ENCODE results near the gene TRIP11.

TRIP11 gene

GRCh38 chr14:91985521-91986255, 54.2 kb downstream of the TRIP11 start:
- H3K4me3 ChIP-seq (ENCODE audit: low read depth, low read length) = no peak overlapping the region
- peak; percentile 83 for DNase-seq (ENCODE audit: low read depth)
- no peak for TF ChIP-seq CTCF (conservative IDR thresholded peaks at IDR 0.05; ENCODE audit: low read depth, low read length)

GRCh38 chr14:91985008-91985407, 54.9 kb downstream of the TRIP11 start:
- no peak overlapping the region for H3K4me3 ChIP-seq (ENCODE audit: low read depth, low read length)
- DNase-seq (ENCODE audit: low read depth) = peak; percentile 55
- no peak for TF ChIP-seq CTCF (conservative IDR thresholded peaks at IDR 0.05; ENCODE audit: low read depth, low read length)

- TF ChIP-seq CTCF (conservative IDR thresholded peaks at IDR 0.05; ENCODE audit: low read depth, low read length) = no peak
- DNase-seq (ENCODE audit: low read depth) = no peak
- H3K4me3 ChIP-seq (ENCODE audit: low read depth, low read length) = no peak overlapping the region
Observed at GRCh38 chr14:91983588-91983987, 56.3 kb downstream of the TRIP11 start.

- no peak overlapping the region for H3K4me3 ChIP-seq (ENCODE audit: low read depth, low read length)
- TF ChIP-seq CTCF (conservative IDR thresholded peaks at IDR 0.05; ENCODE audit: low read depth, low read length) = no peak
- peak; percentile 97 for DNase-seq (ENCODE audit: low read depth)
Observed at GRCh38 chr14:91980157-91980556, 59.7 kb downstream of the TRIP11 start.

- H3K4me3 ChIP-seq (ENCODE audit: low read depth, low read length) = no peak overlapping the region
- no peak for TF ChIP-seq CTCF (conservative IDR thresholded peaks at IDR 0.05; ENCODE audit: low read depth, low read length)
- DNase-seq (ENCODE audit: low read depth) = no peak
Observed at GRCh38 chr14:91977884-91978283, 62.0 kb downstream of the TRIP11 start.

- H3K4me3 ChIP-seq (ENCODE audit: low read depth, low read length) = no peak overlapping the region
- DNase-seq (ENCODE audit: low read depth) = no peak
- TF ChIP-seq CTCF (conservative IDR thresholded peaks at IDR 0.05; ENCODE audit: low read depth, low read length) = no peak
Observed at GRCh38 chr14:91975763-91976162, 64.1 kb downstream of the TRIP11 start.

- H3K4me3 ChIP-seq (ENCODE audit: low read depth, low read length) = no peak overlapping the region
- no peak for TF ChIP-seq CTCF (conservative IDR thresholded peaks at IDR 0.05; ENCODE audit: low read depth, low read length)
- DNase-seq (ENCODE audit: low read depth) = no peak
Observed at GRCh38 chr14:91971188-91971778, 68.6 kb downstream of the TRIP11 start.
